GM12892 (cell line): ENCODE data around the gene SLC6A17.

Source experiments
- POLR2A ChIP-seq: IDR thresholded peaks from 2 replicates; pipeline ENCODE4 v1.6.1; 2011; ENCODE audit warnings: low read depth, low read length, control low read depth
- POLR2AphosphoS5 ChIP-seq: IDR thresholded peaks from 2 replicates; pipeline ENCODE4 v1.6.1; 2011; ENCODE audit warnings: low read depth, low read length, control low read depth

- TF ChIP-seq POLR2A (no peak), POLR2AphosphoS5 (no peak)
Observed at GRCh38 chr1:110164725-110165350, 14.5 kb downstream of the SLC6A17 start.
